Measurements from ENCODE around the gene BLZF1. TPM values are rescaled to one million over a fixed set of nuclear protein-coding genes. Genes with fewer than 3 reads are reported as not detected.

BLZF1 gene
- total and polyA plus RNA-seq, 2 donors (not counting 1 experiment from before 2014, with no cell fraction given): 5.9 to 21.3 TPM

- H2AFZ ChIP-seq (ENCODE audit: insufficient read depth, low read depth, low read length, poor library complexity, severe bottlenecking): no peak overlapping the region
- no peaks in the 10 kb centered on the region for H4K20me1 ChIP-seq (ENCODE audit: control insufficient read depth, insufficient read depth, low read length, poor library complexity, severe bottlenecking)
- no peak overlapping the region for H3K4me2 ChIP-seq (replicated peaks; ENCODE audit: low read depth, low read length, poor library complexity, severe bottlenecking)
- no peaks in the 10 kb centered on the region for H3K79me2 ChIP-seq (ENCODE audit: control insufficient read depth, insufficient read depth, low read length)
- no peaks in the 10 kb centered on the region for H3K4me1 ChIP-seq (ENCODE audit: control insufficient read depth in 2 of 2, insufficient read depth in 2 of 2, low read length in 2 of 2)
- ChIA-PET CTCF (no interaction called here), POLR2A (no interaction called here)
- DNase-seq (no peak), ATAC-seq (ENCODE audit: low read depth) (no peak)
- no peak overlapping the region for H3K4me3 Mint-ChIP-seq
- 100% methylated on average over 2 of the region's 2 CpGs for WGBS (ENCODE audit: insufficient coverage)
- no peaks in the 10 kb centered on the region for H3K27me3 ChIP-seq (replicated peaks in 1 of 4; ENCODE audit: control extremely low read depth in 1 of 4, control insufficient read depth in 3 of 4, insufficient read depth in 4 of 4, low read length in 3 of 4)
- no peaks in the 10 kb centered on the region for H3K9me3 ChIP-seq (ENCODE audit: control extremely low read depth in 1 of 3, control insufficient read depth in 2 of 3, insufficient read depth in 1 of 3, low read length in 2 of 3)
- no peaks in the 10 kb centered on the region for H3K27me3 Mint-ChIP-seq
- H3K4me1 Mint-ChIP-seq: no peaks in the 10 kb centered on the region
- no peak overlapping the region for H3K4me3 ChIP-seq (ENCODE audit: control extremely low read depth in 1 of 5, extremely low read depth in 1 of 5, insufficient read depth in 1 of 5, low read depth in 2 of 5, low read length in 4 of 5)
- H3K36me3 ChIP-seq (replicated peaks in 1 of 2; ENCODE audit: control extremely low read depth in 1 of 2, control insufficient read depth in 1 of 2, extremely low read depth in 1 of 2, insufficient read depth in 2 of 2, low read length in 1 of 2): no peaks in the 10 kb centered on the region
- H3K9ac ChIP-seq (ENCODE audit: low read length): no peak overlapping the region
- no peak overlapping the region for H3K27ac ChIP-seq (ENCODE audit: low read length in 2 of 2)
- TF ChIP-seq CTCF (IDR thresholded peaks at IDR 0.05) (no peak), EZH2 (IDR thresholded peaks at IDR 0.05; ENCODE audit: borderline replicate concordance, insufficient read depth, low read depth, low read length, poor library complexity, severe bottlenecking) (no peak)
- peaks cover 3% of the 10 kb centered on the region for H3K9me3 Mint-ChIP-seq (ENCODE audit: insufficient read depth)
- intact Hi-C loops (cut with micrococcal nuclease): no loop called here
- H3K27ac Mint-ChIP-seq: no peak overlapping the region
These were observed 47.0 kb downstream of the BLZF1 start for GRCh38 chr1:169414952-169415351.

- Histone ChIP-seq H3K4me1 (ENCODE audit: control insufficient read depth in 2 of 2, insufficient read depth in 2 of 2, low read length in 2 of 2) (no peaks in the 10 kb centered on the region), H3K36me3 (replicated peaks in 1 of 2; ENCODE audit: control extremely low read depth in 1 of 2, control insufficient read depth in 1 of 2, extremely low read depth in 1 of 2, insufficient read depth in 2 of 2, low read length in 1 of 2) (no peaks in the 10 kb centered on the region), H3K4me2 (replicated peaks; ENCODE audit: low read depth, low read length, poor library complexity, severe bottlenecking) (no peak overlapping the region), H4K20me1 (ENCODE audit: control insufficient read depth, insufficient read depth, low read length, poor library complexity, severe bottlenecking) (no peaks in the 10 kb centered on the region), H3K27me3 (replicated peaks in 1 of 4; ENCODE audit: control extremely low read depth in 1 of 4, control insufficient read depth in 3 of 4, insufficient read depth in 4 of 4, low read length in 3 of 4) (peaks cover 0 to 6% (median 1%) of the 10 kb centered on the region in 4 experiments), H3K79me2 (ENCODE audit: control insufficient read depth, insufficient read depth, low read length) (no peaks in the 10 kb centered on the region), H2AFZ (ENCODE audit: insufficient read depth, low read depth, low read length, poor library complexity, severe bottlenecking) (no peak overlapping the region), H3K4me3 (ENCODE audit: control extremely low read depth in 1 of 5, extremely low read depth in 1 of 5, insufficient read depth in 1 of 5, low read depth in 2 of 5, low read length in 4 of 5) (no peak overlapping the region), H3K9me3 (ENCODE audit: control extremely low read depth in 1 of 3, control insufficient read depth in 2 of 3, insufficient read depth in 1 of 3, low read length in 2 of 3) (no peaks in the 10 kb centered on the region), H3K27ac (ENCODE audit: low read length in 2 of 2) (no peak overlapping the region), H3K9ac (ENCODE audit: low read length) (no peak overlapping the region)
- H3K27me3 Mint-ChIP-seq: peaks cover 28% of the 10 kb centered on the region
- no peak for TF ChIP-seq CTCF (IDR thresholded peaks at IDR 0.05)
- no peak for TF ChIP-seq EZH2 (IDR thresholded peaks at IDR 0.05; ENCODE audit: borderline replicate concordance, insufficient read depth, low read depth, low read length, poor library complexity, severe bottlenecking)
- ATAC-seq (ENCODE audit: low read depth): no peak
- no peak for DNase-seq
- 100% methylated on average over 3 of the region's 5 CpGs for WGBS (ENCODE audit: insufficient coverage)
- no peaks in the 10 kb centered on the region for H3K9me3 Mint-ChIP-seq (ENCODE audit: insufficient read depth)
- no peak overlapping the region for H3K27ac Mint-ChIP-seq
- H3K4me1 Mint-ChIP-seq: no peaks in the 10 kb centered on the region
- intact Hi-C loops (cut with micrococcal nuclease): no loop called here
- POLR2A ChIA-PET: no interaction called here
- CTCF ChIA-PET: no interaction called here
- H3K4me3 Mint-ChIP-seq: no peak overlapping the region
These were observed 53.3 kb downstream of the BLZF1 start for GRCh38 chr1:169421309-169421708.
